KMS-11 (cell line): ENCODE measurements around the gene ARPC5L.

Source experiments
- H2AFZ ChIP-seq: fragments of 200-600 bp; sonication (generic); 2 replicates; pipeline ENCODE4 v1.6.1; 2016; ENCODE audit warnings: antibody characterized with exemption, mixed run types, low read depth
- H3K27ac ChIP-seq: fragments of 200-600 bp; sonication (generic); 2 replicates; pipeline ENCODE4 v1.6.1; 2016; ENCODE audit warnings: mild to moderate bottlenecking, mixed run types
- H3K27me3 ChIP-seq: fragments of 200-600 bp; sonication (generic); 2 replicates; pipeline ENCODE4 v1.6.1; 2017; ENCODE audit warnings: mild to moderate bottlenecking, low read depth, mixed run types, moderate library complexity; ENCODE audit not compliant: insufficient read depth
- H3K36me3 ChIP-seq: fragments of 200-600 bp; sonication (generic); 2 replicates; pipeline ENCODE4 v1.6.1; 2017; ENCODE audit warnings: mild to moderate bottlenecking, mixed run types; ENCODE audit not compliant: insufficient read depth
- H3K4me1 ChIP-seq: fragments of 200-600 bp; sonication (generic); 2 replicates; pipeline ENCODE4 v1.6.1; 2016; ENCODE audit warnings: mild to moderate bottlenecking, low read depth, mixed run types; ENCODE audit not compliant: poor library complexity, severe bottlenecking
- H3K4me2 ChIP-seq: fragments of 200-600 bp; sonication (generic); 2 replicates; pipeline ENCODE4 v1.7.0; 2016; ENCODE audit warnings: mild to moderate bottlenecking, mixed run types
- H3K4me3 ChIP-seq: fragments of 200-600 bp; sonication (generic); IDR thresholded peaks from 2 replicates; pipeline ENCODE4 v1.6.1; 2017; ENCODE audit warnings: low read depth, low read length, mixed read lengths; ENCODE audit not compliant: insufficient read depth
- H3K79me2 ChIP-seq: fragments of 200-600 bp; sonication (generic); 2 replicates; pipeline ENCODE4 v1.6.1; 2016; ENCODE audit warnings: low read depth, mixed run types; ENCODE audit not compliant: insufficient read depth
- H3K9ac ChIP-seq: fragments of 200-600 bp; sonication (generic); 2 replicates; pipeline ENCODE4 v1.6.1; 2016; ENCODE audit warnings: mild to moderate bottlenecking, mixed run types
- H4K20me1 ChIP-seq: fragments of 200-600 bp; sonication (generic); 2 replicates; pipeline ENCODE4 v1.6.1; 2016; ENCODE audit warnings: mild to moderate bottlenecking, mixed run types; ENCODE audit not compliant: insufficient read depth
- CTCF ChIP-seq: fragments of 200-600 bp; sonication (generic); conservative IDR thresholded peaks from 2 replicates; pipeline ENCODE4 v1.6.1; 2017; ENCODE audit warnings: low read depth, mild to moderate bottlenecking, antibody characterized with exemption, low read length, moderate library complexity, mixed read lengths

Gene ARPC5L

DNA sequence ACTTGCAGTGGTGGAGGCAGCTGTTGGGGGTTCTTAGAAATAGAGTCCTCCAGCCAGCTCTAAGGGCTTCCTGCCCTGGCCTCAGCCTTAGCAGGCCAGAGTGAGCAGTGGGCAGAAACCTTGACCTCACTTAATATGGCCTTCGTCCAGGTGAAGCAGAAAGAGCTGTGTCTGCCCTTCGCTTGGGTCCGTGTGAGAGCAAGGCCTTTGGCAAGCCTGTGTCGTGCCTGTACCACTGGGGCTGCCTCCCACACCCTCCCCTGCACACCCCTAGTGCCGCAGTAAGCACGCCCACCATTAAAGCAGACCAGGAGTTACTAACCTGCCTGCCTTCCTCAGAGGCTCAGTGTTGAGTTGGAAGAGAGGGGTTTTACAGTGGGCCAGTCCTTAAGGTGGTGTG is 13.6 kb downstream of the ARPC5L start:
- peaks cover 30% of the 10 kb centered on the region for H3K4me1 ChIP-seq
- H3K4me2 ChIP-seq = no peak overlapping the region
- no peak overlapping the region for H3K4me3 ChIP-seq
- H3K36me3 ChIP-seq = no peaks in the 10 kb centered on the region
- H2AFZ ChIP-seq = no peak overlapping the region
- no peaks in the 10 kb centered on the region for H3K27me3 ChIP-seq
- H3K9ac ChIP-seq = no peak overlapping the region
- H3K79me2 ChIP-seq = peaks cover 41% of the 10 kb centered on the region
- H4K20me1 ChIP-seq = no peaks in the 10 kb centered on the region; the same call in none of the 2 replicates
- TF ChIP-seq CTCF = no peak
- no peak overlapping the region for H3K27ac ChIP-seq

DNA sequence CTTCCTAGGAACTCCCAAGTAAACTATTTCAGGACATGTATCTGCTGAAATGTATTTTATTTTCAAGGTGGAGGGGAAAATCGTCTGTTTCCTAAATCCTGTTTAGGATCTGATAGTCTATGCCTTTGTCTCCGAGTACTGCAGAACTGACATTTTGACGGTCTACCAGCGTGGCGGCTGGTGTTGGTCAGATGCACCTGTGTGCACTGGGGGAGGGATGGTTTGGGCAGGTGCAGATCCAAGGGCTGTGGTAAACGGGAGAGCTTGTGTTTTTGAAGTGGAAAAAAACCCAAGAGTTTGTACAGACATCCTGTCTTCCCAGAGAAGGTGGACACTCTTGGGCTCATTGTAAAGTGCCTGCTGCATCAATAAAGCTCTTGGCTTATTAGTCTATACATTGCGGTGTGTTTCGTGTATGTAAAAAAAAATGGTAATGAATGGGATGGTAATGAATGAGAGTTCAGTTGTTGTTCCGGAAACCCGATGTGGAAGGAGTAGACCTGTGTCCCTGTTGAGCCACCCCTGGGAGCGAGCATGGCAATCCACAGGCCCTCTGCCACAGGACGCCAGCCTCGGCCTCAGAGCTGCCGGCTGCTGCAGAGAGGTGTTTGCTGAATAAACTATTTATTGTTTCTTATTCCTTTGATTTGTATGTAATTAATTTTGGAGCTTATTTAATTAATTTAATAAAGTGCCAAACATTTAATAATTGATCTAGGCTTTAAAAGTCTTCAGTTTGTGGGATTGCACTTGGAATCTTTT is 15.3 kb downstream of the ARPC5L start:
- H3K36me3 ChIP-seq = no peaks in the 10 kb centered on the region
- H3K27ac ChIP-seq = no peak overlapping the region
- no peak overlapping the region for H3K9ac ChIP-seq
- peaks cover 24% of the 10 kb centered on the region for H3K79me2 ChIP-seq
- H3K4me2 ChIP-seq = no peak overlapping the region
- no peak overlapping the region for H2AFZ ChIP-seq
- H4K20me1 ChIP-seq = no peaks in the 10 kb centered on the region; the same call in 1 of the 2 replicates
- no peak overlapping the region for H3K4me3 ChIP-seq
- H3K27me3 ChIP-seq = no peaks in the 10 kb centered on the region
- H3K4me1 ChIP-seq = peaks cover 13% of the 10 kb centered on the region
- TF ChIP-seq CTCF = no peak

DNA sequence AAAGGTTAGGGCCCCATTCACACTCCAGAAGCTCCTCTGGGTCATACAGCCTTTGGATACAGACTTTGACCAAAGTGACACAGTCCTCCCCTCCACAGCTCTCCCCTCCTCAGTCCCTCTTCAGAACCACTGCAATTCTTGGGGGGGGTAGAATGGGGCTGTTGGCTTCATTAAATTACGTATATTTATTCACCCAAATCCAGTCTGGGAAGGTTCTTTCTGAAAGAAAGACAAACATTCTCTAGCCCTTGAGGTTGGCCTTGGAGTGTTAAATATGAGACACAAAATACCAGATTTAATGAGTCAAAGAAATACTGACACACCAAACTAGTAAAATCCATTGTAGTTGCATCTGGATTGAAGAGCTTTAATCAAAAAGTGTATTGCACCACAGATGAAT is 16.1 kb downstream of the ARPC5L start:
- Histone ChIP-seq H3K36me3 (no peaks in the 10 kb centered on the region), H3K9ac (no peak overlapping the region), H3K4me3 (no peak overlapping the region)

DNA sequence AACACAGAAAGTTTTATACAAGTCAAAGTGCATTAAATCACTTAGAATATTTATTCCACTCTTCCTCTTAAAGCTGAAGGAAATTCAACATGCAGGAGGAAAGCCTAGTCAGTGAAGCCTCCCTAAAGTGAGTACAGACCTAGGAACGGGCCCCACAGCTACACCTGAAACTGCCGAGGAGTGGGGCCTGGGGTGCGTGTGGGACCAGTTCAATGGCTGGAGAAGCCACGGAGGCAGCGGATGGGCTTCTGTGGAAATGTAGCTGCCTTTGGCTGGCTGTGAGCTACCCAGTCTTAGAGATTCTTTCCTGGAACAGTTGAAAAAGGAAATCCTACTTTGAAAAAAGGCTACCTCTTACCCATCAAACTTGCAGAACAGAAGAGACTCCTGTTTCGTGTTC is 16.6 kb downstream of the ARPC5L start:
- Histone ChIP-seq H3K27ac (no peak overlapping the region), H3K4me2 (no peak overlapping the region), H3K27me3 (no peaks in the 10 kb centered on the region), H4K20me1 (no peaks in the 10 kb centered on the region), H2AFZ (no peak overlapping the region), H3K79me2 (peaks cover 11% of the 10 kb centered on the region), H3K9ac (no peak overlapping the region), H3K4me1 (peaks cover under 1% of the 10 kb centered on the region), H3K36me3 (no peaks in the 10 kb centered on the region), H3K4me3 (no peak overlapping the region)
- no peak for TF ChIP-seq CTCF

More for the DNA sequence above, 16.1 kb downstream of the ARPC5L start:
- Histone ChIP-seq H4K20me1 (no peaks in the 10 kb centered on the region; the same call in 1 of the 2 replicates), H3K4me2 (no peak overlapping the region), H3K27me3 (no peaks in the 10 kb centered on the region), H3K27ac (no peak overlapping the region), H3K79me2 (peaks cover 16% of the 10 kb centered on the region), H2AFZ (no peak overlapping the region), H3K4me1 (peaks cover 5% of the 10 kb centered on the region)
- no peak for TF ChIP-seq CTCF
